Ascending aorta (tissue), 2 donors: ENCODE results near the gene PNKD. TPM values are rescaled to one million over a fixed set of nuclear protein-coding genes. Genes with fewer than 3 reads are reported as not detected.

Source experiments
- DNase-seq, 2 donors: peaks; one replicate each; pipeline ENCODE4 v3.0.0-alpha.2; 2019; ENCODE audit warnings: low spot score in 2 of 2
- H3K27ac ChIP-seq, 2 donors: fragments of 200-600 bp; sonication (generic); one replicate each; pipeline ENCODE4 v1.5.1; 2016 to 2017; ENCODE audit warnings: mild to moderate bottlenecking in 1 of 2
- H3K27me3 ChIP-seq: fragments of 200-600 bp; sonication (generic); one replicate; pipeline ENCODE4 v1.5.1; 2017
- H3K36me3 ChIP-seq, 2 donors: fragments of 200-600 bp; sonication (generic); one replicate each; pipeline ENCODE4 v1.5.1; 2016
- H3K4me1 ChIP-seq, 2 donors: fragments of 200-600 bp; sonication (generic); one replicate each; pipeline ENCODE4 v1.5.1; 2016 to 2017; ENCODE audit warnings: mild to moderate bottlenecking in 1 of 2
- H3K4me3 ChIP-seq, 2 donors: fragments of 200-600 bp; sonication (generic); one replicate each; pipeline ENCODE4 v1.5.1; 2016 to 2017; ENCODE audit warnings: mild to moderate bottlenecking in 1 of 2
- H3K9me3 ChIP-seq, 2 donors: fragments of 200-600 bp; sonication (generic); one replicate each; pipeline ENCODE4 v1.5.1; 2016
- intact Hi-C: fragments of 100-400 bp; cut with DNase I; formaldehyde crosslinking; loops from one replicate; pipeline ENCODE4 v1.15.1; 2023
- total RNA-seq: library from RNA; depleted of rRNA; stranded (reverse); fragments of >200 nt; gene quantifications from one replicate; pipeline ENCODE4 v1.1.0, GENCODE V29; 2016
- TF ChIP-seq, protein P1 (sequence below), 3 experiments: fragments of 200-600 bp in 2 of 3; fragments of 450-650 bp in 1 of 3; sonication (generic) in 2 of 3; IDR thresholded peaks; one replicate each; pipeline ENCODE4 v1.5.1; 2016 to 2019; ENCODE audit warnings: antibody characterized with exemption in 3 of 3, mild to moderate bottlenecking in 1 of 3, moderate library complexity in 1 of 3

The PNKD gene
- total RNA-seq, 1 donor from 2014 or later: 45.8 TPM

DNA sequence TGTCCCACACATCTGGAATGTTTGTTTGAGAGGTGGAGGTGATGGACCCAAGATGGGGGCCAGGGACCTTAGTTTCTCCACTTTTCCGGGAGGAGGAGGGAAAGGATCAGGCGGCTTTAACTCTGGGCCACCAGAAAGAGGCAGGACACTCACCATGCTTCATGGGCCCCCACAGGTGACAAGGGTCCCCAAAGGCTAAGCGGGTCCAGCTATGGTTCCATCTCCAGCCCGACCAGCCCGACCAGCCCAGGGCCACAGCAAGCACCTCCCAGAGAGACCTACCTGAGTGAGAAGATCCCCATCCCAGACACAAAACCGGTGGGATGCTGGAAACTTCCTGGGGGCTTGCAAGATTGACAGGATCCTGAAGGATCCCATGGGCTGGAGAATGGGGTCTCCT lies 112.5 kb downstream of the PNKD start:
- intact Hi-C loops: no loop called here
- Histone ChIP-seq H3K27me3 (no peaks in the 10 kb centered on the region), H3K4me3 (peak overlapping the region in 1 of 2 donors; percentile 33), H3K9me3 (no peaks in the 10 kb centered on the region), H3K27ac (peak overlapping the region in 1 of 2 donors; percentile 24), H3K36me3 (no peaks in the 10 kb centered on the region), H3K4me1 (peaks cover 0 to 6% of the 10 kb centered on the region in 2 donors)
- no peak for DNase-seq
- TF ChIP-seq, protein P1, sequence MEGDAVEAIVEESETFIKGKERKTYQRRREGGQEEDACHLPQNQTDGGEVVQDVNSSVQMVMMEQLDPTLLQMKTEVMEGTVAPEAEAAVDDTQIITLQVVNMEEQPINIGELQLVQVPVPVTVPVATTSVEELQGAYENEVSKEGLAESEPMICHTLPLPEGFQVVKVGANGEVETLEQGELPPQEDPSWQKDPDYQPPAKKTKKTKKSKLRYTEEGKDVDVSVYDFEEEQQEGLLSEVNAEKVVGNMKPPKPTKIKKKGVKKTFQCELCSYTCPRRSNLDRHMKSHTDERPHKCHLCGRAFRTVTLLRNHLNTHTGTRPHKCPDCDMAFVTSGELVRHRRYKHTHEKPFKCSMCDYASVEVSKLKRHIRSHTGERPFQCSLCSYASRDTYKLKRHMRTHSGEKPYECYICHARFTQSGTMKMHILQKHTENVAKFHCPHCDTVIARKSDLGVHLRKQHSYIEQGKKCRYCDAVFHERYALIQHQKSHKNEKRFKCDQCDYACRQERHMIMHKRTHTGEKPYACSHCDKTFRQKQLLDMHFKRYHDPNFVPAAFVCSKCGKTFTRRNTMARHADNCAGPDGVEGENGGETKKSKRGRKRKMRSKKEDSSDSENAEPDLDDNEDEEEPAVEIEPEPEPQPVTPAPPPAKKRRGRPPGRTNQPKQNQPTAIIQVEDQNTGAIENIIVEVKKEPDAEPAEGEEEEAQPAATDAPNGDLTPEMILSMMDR (IDR thresholded peaks at IDR 0.05): no peak

DNA sequence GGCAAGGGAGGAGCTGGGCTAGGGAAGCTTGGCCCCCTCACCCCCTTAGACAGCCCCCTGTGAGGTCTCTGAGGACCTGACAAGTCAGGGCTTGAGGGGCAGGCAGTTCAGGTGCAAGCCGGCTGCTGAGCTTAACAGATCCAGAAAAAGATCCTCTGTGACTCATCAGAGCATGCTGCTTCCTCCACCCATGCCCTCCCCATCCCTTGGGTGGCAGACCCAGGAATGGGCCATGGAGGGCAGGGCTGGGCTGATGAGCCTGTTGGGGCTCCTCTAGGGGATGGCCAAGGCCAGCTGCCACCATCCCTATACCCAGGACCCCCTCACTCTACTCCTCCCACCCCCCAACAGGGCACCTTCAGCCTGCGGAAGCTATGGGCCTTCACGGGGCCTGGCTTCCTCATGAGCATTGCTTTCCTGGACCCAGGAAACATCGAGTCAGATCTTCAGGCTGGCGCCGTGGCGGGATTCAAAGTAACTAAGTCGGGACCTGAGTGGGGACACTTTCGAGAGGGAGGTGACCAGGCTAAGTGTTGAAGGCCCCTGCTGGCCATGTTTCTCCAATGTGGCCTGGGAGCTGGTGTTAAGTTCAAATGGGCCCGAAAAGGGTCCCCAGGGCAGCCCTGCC lies 113.7 kb downstream of the PNKD start:
- no peaks in the 10 kb centered on the region for H3K9me3 ChIP-seq
- intact Hi-C loops: no loop called here
- H3K27ac ChIP-seq: no peak overlapping the region
- TF ChIP-seq, protein P1 (IDR thresholded peaks at IDR 0.05): no peak
- DNase-seq: no peak
- peak overlapping the region in 1 of 2 donors; percentile 15 for H3K4me3 ChIP-seq
- H3K36me3 ChIP-seq: no peaks in the 10 kb centered on the region
- peaks cover 0 to 7% of the 10 kb centered on the region in 2 donors for H3K4me1 ChIP-seq
- H3K27me3 ChIP-seq: no peaks in the 10 kb centered on the region

DNA sequence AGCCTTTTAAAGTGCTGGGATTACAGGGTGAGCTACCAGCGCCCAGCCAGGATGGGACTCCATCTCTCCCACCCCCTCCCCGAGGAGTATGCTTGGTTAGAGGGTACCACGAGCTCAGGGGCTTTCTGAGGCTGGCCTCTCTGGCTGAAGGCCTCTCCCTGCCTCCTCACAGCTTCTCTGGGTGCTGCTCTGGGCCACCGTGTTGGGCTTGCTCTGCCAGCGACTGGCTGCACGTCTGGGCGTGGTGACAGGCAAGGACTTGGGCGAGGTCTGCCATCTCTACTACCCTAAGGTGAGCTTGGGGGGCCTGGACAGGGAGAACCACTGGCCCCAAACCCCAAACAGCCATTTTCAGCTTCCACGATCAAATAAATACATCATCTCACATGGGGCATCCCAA lies 114.7 kb downstream of the PNKD start:
- H3K4me1 ChIP-seq: peaks cover 0 to 7% of the 10 kb centered on the region in 2 donors
- no peak overlapping the region for H3K27ac ChIP-seq
- no peaks in the 10 kb centered on the region for H3K27me3 ChIP-seq
- intact Hi-C loops: no loop called here
- no peaks in the 10 kb centered on the region for H3K9me3 ChIP-seq
- TF ChIP-seq, protein P1 (IDR thresholded peaks at IDR 0.05): no peak
- DNase-seq: no peak
- no peaks in the 10 kb centered on the region for H3K36me3 ChIP-seq
- H3K4me3 ChIP-seq: no peak overlapping the region

DNA sequence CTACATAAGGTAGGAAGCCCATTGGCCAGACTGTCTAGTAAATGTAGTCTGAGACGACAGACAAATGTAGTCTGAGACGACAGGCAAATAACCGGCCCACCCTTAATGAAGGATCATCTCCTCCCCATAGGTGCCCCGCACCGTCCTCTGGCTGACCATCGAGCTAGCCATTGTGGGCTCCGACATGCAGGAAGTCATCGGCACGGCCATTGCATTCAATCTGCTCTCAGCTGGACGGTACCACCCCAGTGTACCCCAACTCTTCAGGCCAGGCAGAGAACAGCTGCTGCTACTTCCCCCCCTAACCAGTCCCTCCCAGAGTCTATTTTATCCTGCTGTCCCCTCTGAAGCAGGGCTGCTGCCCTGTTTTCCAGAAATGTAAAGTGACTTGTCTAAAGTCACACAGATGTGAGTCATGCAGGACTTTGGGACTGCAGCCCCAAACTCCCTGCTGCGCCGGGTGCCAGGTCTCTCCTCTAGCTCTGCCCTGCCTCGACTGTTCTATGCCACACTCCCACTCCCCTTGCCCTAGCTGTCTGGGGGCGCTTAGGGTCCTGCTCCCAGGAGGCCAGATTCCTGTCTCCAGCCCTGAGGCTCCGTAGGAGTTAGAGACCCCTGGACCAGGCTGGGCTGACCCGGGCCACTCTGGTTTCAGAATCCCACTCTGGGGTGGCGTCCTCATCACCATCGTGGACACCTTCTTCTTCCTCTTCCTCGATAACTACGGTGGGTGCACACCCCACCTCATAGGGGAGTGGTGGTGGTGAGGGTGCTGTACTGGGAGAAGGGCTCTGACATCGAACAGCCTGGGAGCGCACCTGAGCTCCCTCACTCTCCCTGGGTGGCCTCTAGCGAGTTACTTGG lies 116.4 kb downstream of the PNKD start:
- peak in 1 of 2 donors; percentile 54 for DNase-seq
- intact Hi-C loops: no loop called here
- H3K27ac ChIP-seq: no peak overlapping the region
- no peaks in the 10 kb centered on the region for H3K27me3 ChIP-seq
- H3K9me3 ChIP-seq: no peaks in the 10 kb centered on the region
- H3K36me3 ChIP-seq: no peaks in the 10 kb centered on the region
- TF ChIP-seq, protein P1 (IDR thresholded peaks at IDR 0.05): no peak
- peaks cover 0 to 7% of the 10 kb centered on the region in 2 donors for H3K4me1 ChIP-seq
- peak overlapping the region in 1 of 2 donors; percentile 14 for H3K4me3 ChIP-seq

DNA sequence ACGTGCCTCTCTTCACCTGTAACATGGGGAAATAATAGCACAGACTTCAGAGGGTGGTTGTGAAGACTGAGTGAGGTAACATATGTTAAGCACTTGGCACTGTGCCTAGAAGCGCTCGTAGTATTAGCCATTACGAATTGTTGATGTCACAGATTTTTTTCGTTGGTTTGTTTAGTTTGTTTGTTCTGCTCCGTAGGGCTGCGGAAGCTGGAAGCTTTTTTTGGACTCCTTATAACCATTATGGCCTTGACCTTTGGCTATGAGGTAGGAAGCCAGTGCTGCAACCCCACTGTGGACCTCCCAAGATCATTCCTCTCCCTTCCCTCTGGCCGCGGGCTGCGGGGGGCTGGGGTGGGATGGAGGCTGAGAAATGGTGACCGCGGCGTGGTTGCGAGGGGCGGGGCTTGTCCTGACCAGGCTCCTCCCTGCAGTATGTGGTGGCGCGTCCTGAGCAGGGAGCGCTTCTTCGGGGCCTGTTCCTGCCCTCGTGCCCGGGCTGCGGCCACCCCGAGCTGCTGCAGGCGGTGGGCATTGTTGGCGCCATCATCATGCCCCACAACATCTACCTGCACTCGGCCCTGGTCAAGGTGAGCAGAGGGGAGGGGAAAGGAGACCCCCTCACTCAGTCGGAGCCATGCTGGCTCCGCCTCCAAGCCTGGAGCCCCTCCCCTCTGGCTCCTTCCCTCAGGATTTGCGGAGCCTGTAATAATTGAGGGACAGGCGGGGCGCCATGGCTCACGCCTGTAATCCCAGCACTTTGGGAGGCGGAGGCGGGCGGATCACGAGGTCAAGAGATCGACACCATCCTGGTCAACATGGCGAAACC lies 117.3 kb downstream of the PNKD start:
- Histone ChIP-seq H3K36me3 (no peaks in the 10 kb centered on the region), H3K27me3 (no peaks in the 10 kb centered on the region), H3K9me3 (no peaks in the 10 kb centered on the region), H3K27ac (no peak overlapping the region), H3K4me1 (peaks cover 0 to 7% of the 10 kb centered on the region in 2 donors), H3K4me3 (peak overlapping the region; percentile 14 to 50)
- TF ChIP-seq, protein P1 (IDR thresholded peaks at IDR 0.05): no peak
- intact Hi-C loops: no loop called here
- peak in 1 of 2 donors; percentile 61 for DNase-seq
